ENCODE measurements around the gene RAD51D. TPM values are rescaled to one million over a fixed set of nuclear protein-coding genes. Genes with fewer than 3 reads are reported as not detected.

The RAD51D gene
- polyA plus RNA-seq, 1 of the 3 experiments (the other 2 are of a cell fraction) = 11.6 TPM

DNA sequence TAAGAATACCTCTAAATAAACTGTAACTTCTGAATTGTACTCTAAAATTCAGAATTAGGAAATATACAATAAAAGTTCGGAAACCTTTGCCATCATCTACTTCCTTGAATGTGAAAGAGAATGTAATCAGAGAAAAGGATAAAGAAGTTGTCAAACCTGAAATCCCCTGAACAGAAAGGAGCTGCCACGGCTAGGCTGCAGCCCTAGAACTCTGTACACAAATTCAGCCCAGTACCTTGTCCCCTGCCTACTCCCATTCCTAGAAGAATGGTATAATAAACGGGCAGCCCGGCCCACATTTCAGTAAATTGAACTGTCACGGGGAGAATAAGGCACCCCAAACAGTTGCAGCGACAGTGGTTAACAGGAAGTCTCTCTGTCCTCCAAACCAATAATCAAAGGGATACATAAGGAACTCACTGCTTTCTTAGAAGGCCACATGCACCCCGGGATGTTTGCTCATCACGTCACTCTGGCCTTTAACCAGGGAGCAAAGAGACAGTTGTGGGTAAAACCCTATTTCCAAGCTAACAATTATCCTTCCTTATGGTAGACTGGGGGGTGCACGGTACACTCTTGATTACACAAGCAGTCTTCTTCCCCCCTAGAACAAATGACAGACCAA lies 31.8 kb downstream of the RAD51D start:
- ChIA-PET POLR2A (no interaction called here), CTCF (interaction anchor here (0.6 to 1.9 kb wide), 6 partner anchors 14 to 643 kb away, joined by 3 to 4 read pairs (median 4); no protein-coding TSS in a partner anchor)
- H3K9me2 ChIP-seq = no peaks in the 10 kb centered on the region
- peaks cover 18% of the 10 kb centered on the region for H3F3A ChIP-seq (replicated peaks; ENCODE audit: insufficient read depth)
- DNase-seq = no peak
- peak overlapping the region; percentile 71 to 81 for H3K27ac ChIP-seq (ENCODE audit: low read depth in 2 of 2, low read length in 1 of 2)
- TF ChIP-seq MXI1 (IDR thresholded peaks at IDR 0.05; ENCODE audit: low read depth, low read length) (no peak), GATA2 (CRISPR knock-in tag; IDR thresholded peaks at IDR 0.05) (no peak), NRF1 (IDR thresholded peaks at IDR 0.05; ENCODE audit: low read depth, low read length) (no peak), EZH2phosphoT487 (IDR thresholded peaks at IDR 0.05; ENCODE audit: borderline replicate concordance, low read depth) (no peak), ELF1 (IDR thresholded peaks at IDR 0.05) (no peak), SMC3 (IDR thresholded peaks at IDR 0.05; ENCODE audit: low read depth, low read length) (no peak), TEAD4 (IDR thresholded peaks at IDR 0.05; ENCODE audit: borderline replicate concordance, insufficient read depth) (no peak), NFIC (IDR thresholded peaks at IDR 0.05; ENCODE audit: borderline replicate concordance) (no peak), FOSL2 (IDR thresholded peaks at IDR 0.05; ENCODE audit: borderline replicate concordance, low read depth) (no peak), RAD21 (IDR thresholded peaks at IDR 0.05; ENCODE audit: low read length) (no peak), RXRA (IDR thresholded peaks at IDR 0.05; ENCODE audit: borderline replicate concordance, low read depth) (no peak)
- TF ChIP-seq, protein P1, sequence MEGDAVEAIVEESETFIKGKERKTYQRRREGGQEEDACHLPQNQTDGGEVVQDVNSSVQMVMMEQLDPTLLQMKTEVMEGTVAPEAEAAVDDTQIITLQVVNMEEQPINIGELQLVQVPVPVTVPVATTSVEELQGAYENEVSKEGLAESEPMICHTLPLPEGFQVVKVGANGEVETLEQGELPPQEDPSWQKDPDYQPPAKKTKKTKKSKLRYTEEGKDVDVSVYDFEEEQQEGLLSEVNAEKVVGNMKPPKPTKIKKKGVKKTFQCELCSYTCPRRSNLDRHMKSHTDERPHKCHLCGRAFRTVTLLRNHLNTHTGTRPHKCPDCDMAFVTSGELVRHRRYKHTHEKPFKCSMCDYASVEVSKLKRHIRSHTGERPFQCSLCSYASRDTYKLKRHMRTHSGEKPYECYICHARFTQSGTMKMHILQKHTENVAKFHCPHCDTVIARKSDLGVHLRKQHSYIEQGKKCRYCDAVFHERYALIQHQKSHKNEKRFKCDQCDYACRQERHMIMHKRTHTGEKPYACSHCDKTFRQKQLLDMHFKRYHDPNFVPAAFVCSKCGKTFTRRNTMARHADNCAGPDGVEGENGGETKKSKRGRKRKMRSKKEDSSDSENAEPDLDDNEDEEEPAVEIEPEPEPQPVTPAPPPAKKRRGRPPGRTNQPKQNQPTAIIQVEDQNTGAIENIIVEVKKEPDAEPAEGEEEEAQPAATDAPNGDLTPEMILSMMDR (IDR thresholded peaks at IDR 0.05) = no peak
- TF ChIP-seq, protein P2, sequence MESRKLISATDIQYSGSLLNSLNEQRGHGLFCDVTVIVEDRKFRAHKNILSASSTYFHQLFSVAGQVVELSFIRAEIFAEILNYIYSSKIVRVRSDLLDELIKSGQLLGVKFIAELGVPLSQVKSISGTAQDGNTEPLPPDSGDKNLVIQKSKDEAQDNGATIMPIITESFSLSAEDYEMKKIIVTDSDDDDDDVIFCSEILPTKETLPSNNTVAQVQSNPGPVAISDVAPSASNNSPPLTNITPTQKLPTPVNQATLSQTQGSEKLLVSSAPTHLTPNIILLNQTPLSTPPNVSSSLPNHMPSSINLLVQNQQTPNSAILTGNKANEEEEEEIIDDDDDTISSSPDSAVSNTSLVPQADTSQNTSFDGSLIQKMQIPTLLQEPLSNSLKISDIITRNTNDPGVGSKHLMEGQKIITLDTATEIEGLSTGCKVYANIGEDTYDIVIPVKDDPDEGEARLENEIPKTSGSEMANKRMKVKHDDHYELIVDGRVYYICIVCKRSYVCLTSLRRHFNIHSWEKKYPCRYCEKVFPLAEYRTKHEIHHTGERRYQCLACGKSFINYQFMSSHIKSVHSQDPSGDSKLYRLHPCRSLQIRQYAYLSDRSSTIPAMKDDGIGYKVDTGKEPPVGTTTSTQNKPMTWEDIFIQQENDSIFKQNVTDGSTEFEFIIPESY (IDR thresholded peaks at IDR 0.05; ENCODE audit: borderline replicate concordance, low read depth) = no peak
- peak overlapping the region; percentile 83 to 92 for H3K4me3 ChIP-seq (ENCODE audit: low read depth in 2 of 2, low read length in 1 of 2)
- H3K4me1 ChIP-seq (ENCODE audit: control insufficient read depth in 1 of 2, insufficient read depth in 2 of 2, low read depth in 1 of 2, low read length in 1 of 2) = peaks cover 17 to 28% of the 10 kb centered on the region in 2 experiments
- peak overlapping the region; percentile 75; the same call in 1 of the 2 replicates for H2AFZ ChIP-seq (ENCODE audit: low read depth)
- H3K79me2 ChIP-seq (ENCODE audit: insufficient read depth) = peaks cover 53% of the 10 kb centered on the region
- H3K4me2 ChIP-seq = peak overlapping the region; percentile 95
- no peaks in the 10 kb centered on the region for H4K20me1 ChIP-seq (ENCODE audit: insufficient read depth)
- no peaks in the 10 kb centered on the region for H3K27me3 ChIP-seq (ENCODE audit: insufficient read depth)
- no peaks in the 10 kb centered on the region for H3K36me3 ChIP-seq (replicated peaks in 1 of 2; ENCODE audit: control insufficient read depth in 1 of 2, insufficient read depth in 2 of 2, low read length in 1 of 2)
- 42% methylated on average over 9 of the region's 9 CpGs for WGBS (ENCODE audit: low lambda C conversion rate)
- no peaks in the 10 kb centered on the region for H3K9me3 ChIP-seq
- peak overlapping the region; percentile 86 for H3K9ac ChIP-seq
